ENCODE results near the gene FAM13B.

DNA sequence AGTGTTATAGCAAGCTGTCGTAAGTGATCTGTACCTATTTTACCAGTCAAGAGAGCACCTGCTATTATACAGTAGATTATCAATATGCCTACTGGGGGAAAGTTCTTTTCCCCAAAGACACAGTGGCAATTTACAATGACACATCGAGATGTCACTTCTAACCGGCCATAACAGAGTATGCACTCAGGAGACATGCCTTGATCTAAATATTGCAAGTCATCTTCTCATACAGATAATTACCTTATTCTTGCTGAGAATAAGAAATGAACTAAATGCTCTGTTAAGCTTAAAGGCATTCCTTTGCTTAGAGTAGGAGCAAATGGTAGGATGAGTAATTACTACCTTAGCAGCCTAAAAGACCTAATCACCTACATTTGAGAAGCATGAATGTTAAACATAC, 72.1 kb downstream of the FAM13B start:
- no peak for TF ChIP-seq CTCF (IDR thresholded peaks at IDR 0.05)
- no peak for TF ChIP-seq POLR2AphosphoS5 (IDR thresholded peaks at IDR 0.05)
- no peak for TF ChIP-seq POLR2A (IDR thresholded peaks at IDR 0.05; ENCODE audit: low read depth)

Measured in esophagus muscularis mucosa (tissue), 3 donors.